AG04450 (cell line): ENCODE data around the gene ZNF605. TPM values are rescaled to one million over a fixed set of nuclear protein-coding genes. Genes with fewer than 3 reads are reported as not detected.
"Not testable (repeated sequence)": the region's sequence is repeated elsewhere in the genome, so short reads cannot be mapped to it uniquely, and the experiment has no call there.

Source experiments
- CTCF ChIA-PET: fragments of 300-600, 350-600 bp; formaldehyde crosslinking; extraction: SDS; loops from one replicate; lab custom pipeline; 2022; ENCODE audit warnings: antibody characterized with exemption, inconsistent platforms; lab: Charles Lee
- POLR2A ChIA-PET: fragments of 350-600 bp; formaldehyde crosslinking; extraction: SDS; loops from one replicate; lab custom pipeline; 2021; ENCODE audit warnings: antibody characterized with exemption, inconsistent platforms; lab: Yijun Ruan, JAX
- DNase-seq: peaks from one replicate; pipeline ENCODE4 v3.0.0-alpha.2; 2011; ENCODE audit warnings: low read depth, low spot score
- H3K27ac ChIP-seq: one replicate; pipeline ENCODE4 v1.5.1; 2012; ENCODE audit warnings: low read depth, low read length, control low read depth
- H3K27me3 ChIP-seq: one replicate; pipeline ENCODE4 v1.6.0; 2012; ENCODE audit warnings: low read length; ENCODE audit not compliant: control insufficient read depth, insufficient read depth
- H3K4me3 ChIP-seq: 2 replicates; pipeline ENCODE4 v1.5.1; 2011; ENCODE audit warnings: mild to moderate bottlenecking, low read depth, low read length, control low read depth
- H3K9me3 ChIP-seq: 2 replicates; pipeline ENCODE4 v1.5.1; 2012; ENCODE audit warnings: low read length; ENCODE audit not compliant: control insufficient read depth, insufficient read depth
- CTCF ChIP-seq: IDR thresholded peaks from 2 replicates; pipeline ENCODE4 v1.5.1; 2011; ENCODE audit warnings: low read depth, low read length, control low read depth, inconsistent platforms
- polyA plus RNA-seq: library from polyadenylated mRNA; depleted of rRNA; stranded (reverse); fragments of >200 nt; gene quantifications from 2 replicates; pipeline ENCODE4 v1.2.3, GENCODE V29; 2011

Gene ZNF605
- polyA plus RNA-seq, 1 experiment = 13.6 TPM

- CTCF ChIA-PET = no interaction called here
- POLR2A ChIA-PET = no interaction called here
- Histone ChIP-seq H3K9me3 (peaks cover 71% of the 10 kb centered on the region), H3K27me3 (no peaks in the 10 kb centered on the region), H3K4me3 (no peak overlapping the region), H3K27ac (no peak overlapping the region)
- TF ChIP-seq CTCF = no peak
- no peak for DNase-seq
Observed at GRCh38 chr12:132918680-132919079, 37.4 kb downstream of the ZNF605 start.

GRCh38 chr12:132909030-132909368 lies 47.1 kb downstream of the ZNF605 start:
- ChIA-PET CTCF (interaction anchor here (0.6 kb wide), 1 partner anchor 27 kb away, joined by 5 read pairs; no protein-coding TSS in a partner anchor), POLR2A (interaction anchor here (1.0 to 1.7 kb wide), 3 partner anchors 9 to 171 kb away, joined by 3 to 4 read pairs (median 4); partner anchors contain the start of gene ZNF26)
- H3K4me3 ChIP-seq = peak overlapping the region; percentile 72
- no peak for DNase-seq
- H3K27ac ChIP-seq = peak overlapping the region; percentile 39
- no peak for TF ChIP-seq CTCF
- peaks cover 44% of the 10 kb centered on the region for H3K9me3 ChIP-seq
- no peaks in the 10 kb centered on the region for H3K27me3 ChIP-seq

- POLR2A ChIA-PET = interaction anchor here (1.0 to 1.7 kb wide), 3 partner anchors 9 to 172 kb away, joined by 3 to 4 read pairs (median 4); partner anchors contain the start of gene ZNF26
- peak; percentile 89 for DNase-seq
- CTCF ChIA-PET = interaction anchor here (0.6 kb wide), 1 partner anchor 26 kb away, joined by 5 read pairs; no protein-coding TSS in a partner anchor
- Histone ChIP-seq H3K27me3 (no peaks in the 10 kb centered on the region), H3K9me3 (peaks cover 44% of the 10 kb centered on the region), H3K27ac (peak overlapping the region; percentile 52), H3K4me3 (peak overlapping the region; percentile 72)
- no peak for TF ChIP-seq CTCF
Observed at GRCh38 chr12:132908145-132909029, 47.7 kb downstream of the ZNF605 start.

GRCh38 chr12:132907789-132908144 lies 48.3 kb downstream of the ZNF605 start:
- POLR2A ChIA-PET, CTCF ChIA-PET, DNase-seq, H3K27me3 ChIP-seq: not testable (repeated sequence)
- Histone ChIP-seq H3K9me3 (peaks cover 38% of the 10 kb centered on the region), H3K27ac (peak overlapping the region; percentile 52), H3K4me3 (peak overlapping the region; percentile 72)

- H3K27ac ChIP-seq = no peak overlapping the region
- no peak for DNase-seq
- TF ChIP-seq CTCF = no peak
- peaks cover 42% of the 10 kb centered on the region for H3K9me3 ChIP-seq
- CTCF ChIA-PET = no interaction called here
- POLR2A ChIA-PET = no interaction called here
- H3K27me3 ChIP-seq = no peaks in the 10 kb centered on the region
- H3K4me3 ChIP-seq = no peak overlapping the region
Observed at GRCh38 chr12:132907216-132907615, 48.9 kb downstream of the ZNF605 start.
